IMR-90 (cell line): Measurements from ENCODE around the gene RIPOR3.

ENCODE experiments used
- CTCF ChIP-seq: conservative IDR thresholded peaks from 2 replicates; pipeline ENCODE4 v1.5.1; 2012; ENCODE audit warnings: mild to moderate bottlenecking, low read depth, low read length, improper control_type of control experiment
- ELK1 ChIP-seq: fragments of 150-350 bp; IDR thresholded peaks from 2 replicates; pipeline ENCODE4 v1.6.1; 2016; ENCODE audit warnings: low read depth, mild to moderate bottlenecking, low read length, moderate library complexity, borderline replicate concordance
- MAZ ChIP-seq: IDR thresholded peaks from 2 replicates; pipeline ENCODE4 v1.6.1; 2012; ENCODE audit warnings: low read depth, mild to moderate bottlenecking, low read length, improper control_type of control experiment, moderate library complexity, borderline replicate concordance
- POLR2A ChIP-seq: IDR thresholded peaks from 2 replicates; pipeline ENCODE4 v1.6.1; 2012; ENCODE audit warnings: mild to moderate bottlenecking, low read depth, low read length
- RCOR1 ChIP-seq: IDR thresholded peaks from 2 replicates; pipeline ENCODE4 v1.6.1; 2012; ENCODE audit warnings: mild to moderate bottlenecking, low read length, improper control_type of control experiment; ENCODE audit not compliant: insufficient replicate concordance
- RFX5 ChIP-seq: IDR thresholded peaks from 2 replicates; pipeline ENCODE4 v1.8.0; 2012; ENCODE audit warnings: low read depth, mild to moderate bottlenecking, low read length, moderate library complexity

GRCh38 chr20:50695135-50695872, 4.0 kb upstream of the RIPOR3 start:
- TF ChIP-seq CTCF (no peak), RFX5 (no peak), ELK1 (no peak), MAZ (no peak), POLR2A (no peak), RCOR1 (no peak)
